ENCODE results near the gene SMIM7. TPM values are rescaled to one million over a fixed set of nuclear protein-coding genes. Genes with fewer than 3 reads are reported as not detected.
"Not testable (repeated sequence)": the region's sequence is repeated elsewhere in the genome, so short reads cannot be mapped to it uniquely, and the experiment has no call there.

Gene SMIM7
- total RNA-seq, 1 donor from 2014 or later: 110 TPM

DNA sequence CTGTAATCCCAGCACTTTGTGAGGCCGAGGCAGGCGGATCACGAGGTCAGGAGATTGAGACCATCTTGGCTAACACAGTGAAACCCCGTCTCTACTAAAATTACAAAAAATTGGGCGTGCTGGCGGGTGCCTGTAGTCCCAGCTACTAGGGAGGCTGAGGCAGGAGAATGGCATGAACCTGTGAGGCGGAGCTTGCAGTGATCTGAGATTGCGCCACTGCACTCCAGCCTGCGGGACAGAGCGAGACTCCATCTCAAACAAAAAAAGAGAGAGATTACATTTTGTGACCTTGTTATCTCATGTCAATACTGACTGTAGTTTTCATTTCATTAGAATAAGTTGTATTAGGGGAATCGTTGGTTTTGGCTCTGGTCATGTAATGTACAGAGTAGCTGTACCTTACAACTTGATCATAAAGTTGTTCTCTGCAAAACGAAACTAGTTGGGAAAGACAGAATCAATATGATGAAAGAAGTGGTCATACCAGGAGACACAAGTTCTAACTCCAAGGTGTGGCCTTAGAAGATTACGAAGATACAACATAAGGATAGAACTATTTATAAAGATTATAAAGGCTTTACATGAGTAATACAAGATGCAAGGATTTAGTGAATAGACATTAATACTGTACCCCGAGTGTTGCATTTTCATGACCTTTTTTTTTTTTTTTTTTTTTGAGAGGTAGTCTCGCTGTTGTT lies 16.3 kb upstream of the SMIM7 start:
- Mint-ChIP-seq H3K4me3 (no peak overlapping the region), H3K4me1 (no peaks in the 10 kb centered on the region), H3K9me3 (peaks cover 1% of the 10 kb centered on the region), H3K36me3 (ENCODE audit: low read depth) (peaks cover 14% of the 10 kb centered on the region), H3K27me3 (no peaks in the 10 kb centered on the region), H3K27ac (no peak overlapping the region)
- ChIA-PET CTCF (no interaction called here), POLR2A (no interaction called here)
- TF ChIP-seq, protein P1, sequence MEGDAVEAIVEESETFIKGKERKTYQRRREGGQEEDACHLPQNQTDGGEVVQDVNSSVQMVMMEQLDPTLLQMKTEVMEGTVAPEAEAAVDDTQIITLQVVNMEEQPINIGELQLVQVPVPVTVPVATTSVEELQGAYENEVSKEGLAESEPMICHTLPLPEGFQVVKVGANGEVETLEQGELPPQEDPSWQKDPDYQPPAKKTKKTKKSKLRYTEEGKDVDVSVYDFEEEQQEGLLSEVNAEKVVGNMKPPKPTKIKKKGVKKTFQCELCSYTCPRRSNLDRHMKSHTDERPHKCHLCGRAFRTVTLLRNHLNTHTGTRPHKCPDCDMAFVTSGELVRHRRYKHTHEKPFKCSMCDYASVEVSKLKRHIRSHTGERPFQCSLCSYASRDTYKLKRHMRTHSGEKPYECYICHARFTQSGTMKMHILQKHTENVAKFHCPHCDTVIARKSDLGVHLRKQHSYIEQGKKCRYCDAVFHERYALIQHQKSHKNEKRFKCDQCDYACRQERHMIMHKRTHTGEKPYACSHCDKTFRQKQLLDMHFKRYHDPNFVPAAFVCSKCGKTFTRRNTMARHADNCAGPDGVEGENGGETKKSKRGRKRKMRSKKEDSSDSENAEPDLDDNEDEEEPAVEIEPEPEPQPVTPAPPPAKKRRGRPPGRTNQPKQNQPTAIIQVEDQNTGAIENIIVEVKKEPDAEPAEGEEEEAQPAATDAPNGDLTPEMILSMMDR (IDR thresholded peaks at IDR 0.05): no peak
- DNase-seq: no peak
- no peak for ATAC-seq (ENCODE audit: low read depth)
- intact Hi-C loops (cut with micrococcal nuclease): no loop called here

DNA sequence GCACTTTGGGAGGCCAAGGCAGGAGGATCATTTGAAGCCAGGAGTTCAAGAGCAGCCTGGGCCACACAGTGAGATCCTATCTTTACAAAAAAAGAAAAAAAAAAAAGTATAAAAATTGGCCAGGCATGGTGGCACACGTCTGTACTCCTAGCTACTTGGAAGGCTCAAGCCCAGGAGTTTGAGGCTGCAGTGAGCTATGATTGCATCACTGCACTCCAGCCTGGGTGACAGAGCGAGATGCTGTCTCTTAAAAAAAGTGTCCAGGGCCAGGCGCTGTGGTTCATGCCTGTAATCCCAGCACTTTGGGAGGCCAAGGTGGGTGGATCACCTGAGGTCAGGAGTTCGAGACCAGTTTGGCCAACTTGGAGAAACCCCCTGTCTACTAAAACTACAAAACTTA lies 13.9 kb upstream of the SMIM7 start:
- H3K4me3 Mint-ChIP-seq; CTCF ChIA-PET; intact Hi-C loops (cut with micrococcal nuclease); H3K4me1 Mint-ChIP-seq; H3K9me3 Mint-ChIP-seq; H3K36me3 Mint-ChIP-seq (ENCODE audit: low read depth); DNase-seq; ATAC-seq (ENCODE audit: low read depth); H3K27ac Mint-ChIP-seq; H3K27me3 Mint-ChIP-seq: not testable (repeated sequence)
- POLR2A ChIA-PET: interaction anchor here (1.5 kb wide), 1 partner anchor 13 kb away, joined by 5 read pairs; the partner anchor contains the start of gene TMEM38A

DNA sequence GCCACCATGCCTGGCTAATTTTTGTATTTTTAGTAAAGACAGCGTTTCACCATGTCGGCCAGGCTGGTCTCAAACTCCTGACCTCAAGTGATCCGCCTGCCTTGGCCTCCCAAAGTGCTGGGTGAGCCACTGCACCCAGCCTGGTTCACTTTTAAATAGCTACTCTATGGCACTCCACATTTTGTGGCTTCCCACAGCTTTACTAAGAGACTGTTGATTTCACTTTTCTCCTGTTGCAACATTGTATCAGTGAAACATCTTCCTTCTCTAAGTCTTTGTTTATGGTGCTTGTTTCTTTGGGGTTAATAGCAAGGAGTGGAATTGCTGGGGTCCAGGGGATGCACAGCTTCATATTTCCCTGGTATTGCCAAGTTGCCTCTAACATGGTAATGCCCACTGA lies 13.3 kb upstream of the SMIM7 start:
- no peak overlapping the region for H3K27ac Mint-ChIP-seq

DNA sequence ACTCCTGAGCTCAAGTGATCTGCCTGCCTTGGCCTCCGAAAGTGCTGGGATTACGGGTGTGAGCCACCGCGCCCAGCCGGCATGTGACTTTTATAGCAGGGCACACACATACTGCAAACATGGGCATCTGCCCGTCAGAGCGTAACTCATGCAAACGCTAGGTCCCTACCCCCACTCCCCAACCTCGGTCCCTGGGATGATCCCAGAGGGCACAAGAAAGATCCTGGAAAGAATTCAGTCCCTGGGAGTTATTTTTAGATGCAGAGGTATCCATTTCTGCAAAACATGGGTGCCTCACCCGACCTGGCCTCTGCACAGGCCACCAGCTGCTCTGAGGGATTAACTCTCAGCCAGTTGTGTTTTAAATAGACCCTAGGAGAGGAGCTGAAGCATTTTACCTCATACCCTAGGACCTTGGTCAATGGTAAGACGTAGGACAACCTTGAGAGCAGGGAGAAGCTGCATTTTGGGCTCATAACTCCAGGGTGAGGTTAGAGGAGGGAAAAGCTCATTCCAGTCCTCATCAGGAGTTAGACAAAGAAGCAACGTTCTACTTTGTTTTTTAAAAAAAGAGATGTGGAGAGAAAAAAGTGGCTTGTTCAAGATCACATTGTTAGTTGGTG lies 11.8 kb upstream of the SMIM7 start:
- ChIA-PET CTCF (no interaction called here), POLR2A (interaction anchor here (0.7 kb wide), 2 partner anchors 23 to 117 kb away, joined by 8 to 11 read pairs; no protein-coding TSS in a partner anchor)
- no peak for ATAC-seq (ENCODE audit: low read depth)
- H3K9me3 Mint-ChIP-seq: no peaks in the 10 kb centered on the region
- peaks cover 2% of the 10 kb centered on the region for H3K36me3 Mint-ChIP-seq (ENCODE audit: low read depth)
- intact Hi-C loops (cut with micrococcal nuclease): no loop called here
- DNase-seq: no peak
- H3K27me3 Mint-ChIP-seq: no peaks in the 10 kb centered on the region
- TF ChIP-seq, protein P1 (IDR thresholded peaks at IDR 0.05): no peak
- no peak overlapping the region for H3K27ac Mint-ChIP-seq
- no peak overlapping the region for H3K4me3 Mint-ChIP-seq
- no peaks in the 10 kb centered on the region for H3K4me1 Mint-ChIP-seq

More for the DNA sequence above, 13.3 kb upstream of the SMIM7 start:
- ChIA-PET POLR2A (interaction anchor here (1.5 kb wide), 1 partner anchor 12 kb away, joined by 5 read pairs; the partner anchor contains the start of gene TMEM38A), CTCF (no interaction called here)
- no peak for ATAC-seq (ENCODE audit: low read depth)
- no peak overlapping the region for H3K4me3 Mint-ChIP-seq
- TF ChIP-seq, protein P1 (IDR thresholded peaks at IDR 0.05): no peak
- DNase-seq: no peak
- peaks cover 2% of the 10 kb centered on the region for H3K36me3 Mint-ChIP-seq (ENCODE audit: low read depth)
- H3K27me3 Mint-ChIP-seq: no peaks in the 10 kb centered on the region
- H3K9me3 Mint-ChIP-seq: no peaks in the 10 kb centered on the region
- intact Hi-C loops (cut with micrococcal nuclease): no loop called here
- H3K4me1 Mint-ChIP-seq: no peaks in the 10 kb centered on the region

DNA sequence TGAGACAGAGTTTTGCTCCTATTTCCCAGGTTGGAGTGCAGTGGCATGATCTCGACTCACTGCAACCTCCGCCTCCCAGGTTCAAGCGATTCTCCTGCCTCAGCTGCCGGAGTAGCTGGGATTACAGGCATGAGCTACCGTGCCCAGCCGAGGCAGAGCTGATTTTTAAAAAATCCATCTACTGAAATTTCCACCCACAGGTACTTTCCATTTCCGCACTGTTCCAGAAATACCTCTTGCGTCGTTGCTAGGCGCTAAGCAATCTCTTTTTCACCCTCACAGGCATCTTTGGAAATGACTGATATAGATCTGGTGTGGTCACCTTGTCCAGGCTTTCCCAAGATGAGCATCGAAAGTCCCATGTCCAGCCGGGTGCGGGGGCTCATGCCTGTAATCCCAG lies 10.3 kb upstream of the SMIM7 start:
- peaks cover 2% of the 10 kb centered on the region for H3K36me3 Mint-ChIP-seq (ENCODE audit: low read depth)
- POLR2A ChIA-PET: interaction anchor here (0.6 kb wide), 1 partner anchor 9 kb away, joined by 3 read pairs; the partner anchor contains the start of gene TMEM38A
- ATAC-seq (ENCODE audit: low read depth) (no peak), DNase-seq (no peak)
- CTCF ChIA-PET: interaction anchor here (1.0 kb wide), 1 partner anchor 9 kb away, joined by 3 read pairs; the partner anchor contains the start of gene TMEM38A
- H3K9me3 Mint-ChIP-seq: no peaks in the 10 kb centered on the region
- no peak overlapping the region for H3K27ac Mint-ChIP-seq
- intact Hi-C loops (cut with micrococcal nuclease): no loop called here
- H3K4me1 Mint-ChIP-seq: no peaks in the 10 kb centered on the region
- H3K27me3 Mint-ChIP-seq: no peaks in the 10 kb centered on the region
- TF ChIP-seq, protein P1 (IDR thresholded peaks at IDR 0.05): no peak
- no peak overlapping the region for H3K4me3 Mint-ChIP-seq

DNA sequence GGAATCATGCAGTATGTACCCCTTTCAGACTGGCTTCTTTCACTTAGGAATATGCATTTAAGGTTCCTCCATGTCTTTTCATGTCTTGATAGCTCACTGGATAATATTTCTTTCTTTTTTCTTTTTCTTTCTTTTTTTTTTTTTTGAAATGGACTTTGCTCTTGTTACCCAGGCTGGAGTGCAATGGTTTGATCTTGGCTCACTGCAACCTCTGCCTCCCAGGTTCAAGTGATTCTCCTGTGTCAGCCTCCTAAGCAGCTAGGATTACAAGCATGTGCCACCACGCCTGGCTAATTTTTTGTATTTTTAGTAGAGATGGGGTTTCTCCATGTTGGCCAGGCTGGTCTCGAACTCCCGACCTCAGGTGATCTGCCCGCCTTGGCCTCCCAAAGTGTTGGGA lies 8.8 kb upstream of the SMIM7 start:
- H3K36me3 Mint-ChIP-seq (ENCODE audit: low read depth); ATAC-seq (ENCODE audit: low read depth); H3K27ac Mint-ChIP-seq; H3K4me1 Mint-ChIP-seq; H3K4me3 Mint-ChIP-seq; intact Hi-C loops (cut with micrococcal nuclease); DNase-seq; H3K27me3 Mint-ChIP-seq; H3K9me3 Mint-ChIP-seq; CTCF ChIA-PET: not testable (repeated sequence)
- POLR2A ChIA-PET: interaction anchor here (0.6 kb wide), 1 partner anchor 135 kb away, joined by 7 read pairs; no protein-coding TSS in a partner anchor

All from activated B cell treated with CpG ODN at 0.5 μM for 24 hours (primary cell).